OCI-LY7 (cell line): ENCODE measurements around the gene KRT16. TPM values are rescaled to one million over a fixed set of nuclear protein-coding genes. Genes with fewer than 3 reads are reported as not detected.

ENCODE experiments used
- BruUV-seq: library from RNA; stranded (reverse); fragments of 400-500 nt; replicated peaks from 2 replicates; lab custom pipeline; 2021; lab: Mats Ljungman, UMichigan
- CTCF ChIA-PET: fragments of 300-600 bp; sonication (Branson Sonifier 250); formaldehyde crosslinking; loops from one replicate; lab custom pipeline; 2022; ENCODE audit warnings: antibody characterized with exemption; ENCODE audit not compliant: unreplicated experiment; lab: Charles Lee
- POLR2A ChIA-PET: fragments of 300-600 bp; sonication (Branson Sonifier 250); formaldehyde crosslinking; loops from one replicate; lab custom pipeline; 2022; ENCODE audit warnings: antibody characterized with exemption; lab: Charles Lee
- DNase-seq: peaks from one replicate; pipeline ENCODE4 v3.0.0-alpha.2; 2015; ENCODE audit warnings: low spot score
- H2AFZ ChIP-seq: fragments of 200-600 bp; sonication (generic), shearing (Covaris generic); 2 replicates; pipeline ENCODE4 v1.6.1; 2014; ENCODE audit warnings: mild to moderate bottlenecking, antibody characterized with exemption, low read length, moderate library complexity
- H3K27ac ChIP-seq: fragments of 200-600 bp; sonication (generic); 2 replicates; pipeline ENCODE4 v1.5.1; 2014; ENCODE audit warnings: mixed run types, low read depth, mild to moderate bottlenecking, moderate library complexity, low read length, inconsistent platforms; ENCODE audit not compliant: poor library complexity, severe bottlenecking
- H3K36me3 ChIP-seq: fragments of 200-600 bp; sonication (generic); 2 replicates; pipeline ENCODE4 v1.6.1; 2014; ENCODE audit warnings: mild to moderate bottlenecking, antibody characterized with exemption, low read length, moderate library complexity, mixed read lengths; ENCODE audit not compliant: insufficient read depth
- H3K4me1 ChIP-seq: fragments of 200-600 bp; sonication (generic); 2 replicates; pipeline ENCODE4 v1.5.1; 2014; ENCODE audit warnings: mild to moderate bottlenecking, low read length; ENCODE audit not compliant: insufficient read depth, poor library complexity, severe bottlenecking
- H3K4me2 ChIP-seq: fragments of 200-600 bp; sonication (generic); 2 replicates; pipeline ENCODE4 v1.6.1; 2014; ENCODE audit warnings: mild to moderate bottlenecking, low read length
- H3K4me3 ChIP-seq: fragments of 200-600 bp; sonication (generic); 2 replicates; pipeline ENCODE4 v1.5.1; 2014; ENCODE audit warnings: mild to moderate bottlenecking, low read depth, low read length; ENCODE audit not compliant: poor library complexity, severe bottlenecking
- H3K79me2 ChIP-seq: fragments of 200-600 bp; sonication (generic); 2 replicates; pipeline ENCODE4 v1.6.1; 2016; ENCODE audit warnings: low read depth, mild to moderate bottlenecking, low read length, moderate library complexity, mixed read lengths; ENCODE audit not compliant: insufficient read depth
- H3K9me2 ChIP-seq: fragments of 200-600 bp; sonication (generic); 2 replicates; pipeline ENCODE4 v1.6.1; 2016; ENCODE audit warnings: mild to moderate bottlenecking, low read length, mixed read lengths; ENCODE audit not compliant: insufficient read depth
- H3K9me3 ChIP-seq: fragments of 200-600 bp; sonication (generic); 2 replicates; pipeline ENCODE4 v1.6.1; 2014; ENCODE audit warnings: mild to moderate bottlenecking, mixed run types, low read length, mixed read lengths
- H4K20me1 ChIP-seq: fragments of 200-600 bp; sonication (generic); 2 replicates; pipeline ENCODE4 v1.6.1; 2014; ENCODE audit warnings: mild to moderate bottlenecking, antibody characterized with exemption, low read length, moderate library complexity, mixed read lengths; ENCODE audit not compliant: insufficient read depth
- CTCF ChIP-seq: fragments of 200-600 bp; sonication (generic); conservative IDR thresholded peaks from 2 replicates; pipeline ENCODE4 v1.5.1; 2014; ENCODE audit warnings: mild to moderate bottlenecking, antibody characterized with exemption, low read length, moderate library complexity, mixed read lengths
- EZH2phosphoT487 ChIP-seq: fragments of 200-600 bp; sonication (generic); IDR thresholded peaks from 2 replicates; pipeline ENCODE4 v1.6.1; 2018; ENCODE audit warnings: low read depth, borderline replicate concordance, mild to moderate bottlenecking, mixed run types, antibody characterized with exemption, low read length, moderate library complexity, mixed read lengths
- intact Hi-C: fragments of 100-400 bp; cut with micrococcal nuclease; formaldehyde crosslinking; loops from one replicate; pipeline ENCODE4 v1.10.0; 2022; ENCODE audit not compliant: unreplicated experiment
- total RNA-seq, 2 experiments: library from RNA; depleted of rRNA in 1 of 2; stranded (reverse); fragments of >200 nt in 1 of 2; shearing (Covaris generic) in 1 of 2; gene quantifications; 2 replicates each; pipeline ENCODE4 v1.2.3, GENCODE V29; 2014 to 2022

KRT16 gene
- total RNA-seq, 2 experiments from 2014 or later: not detected

DNA sequence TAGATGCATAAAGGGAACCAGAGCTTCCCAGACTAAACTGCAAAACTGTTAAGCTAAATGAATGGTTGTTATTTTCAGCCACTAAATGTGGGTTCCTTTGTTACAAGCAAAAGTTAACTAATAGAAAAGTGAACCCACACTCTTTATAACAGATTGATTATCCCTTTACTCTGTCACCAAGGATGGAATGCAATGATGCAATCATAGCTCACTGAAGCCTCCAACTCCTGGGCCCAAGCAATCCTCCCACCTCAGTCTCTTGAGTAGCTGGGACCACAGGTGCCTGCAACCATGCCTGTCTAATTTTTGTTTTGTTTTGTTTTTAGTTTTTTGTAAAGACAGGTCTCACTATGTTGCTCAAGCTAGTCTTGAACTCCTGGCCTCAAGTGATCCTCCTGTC is 47.2 kb downstream of the KRT16 start:
- Histone ChIP-seq H3K9me3 (no peaks in the 10 kb centered on the region), H3K27ac (no peak overlapping the region), H3K4me2 (no peak overlapping the region), H3K79me2 (no peaks in the 10 kb centered on the region), H4K20me1 (no peaks in the 10 kb centered on the region), H3K36me3 (no peaks in the 10 kb centered on the region), H3K4me3 (no peak overlapping the region), H3K4me1 (no peaks in the 10 kb centered on the region), H3K9me2 (no peaks in the 10 kb centered on the region), H2AFZ (no peak overlapping the region)
- ChIA-PET POLR2A (interaction anchor here (0.7 kb wide), 1 partner anchor 881 kb away, joined by 4 read pairs; no protein-coding TSS in a partner anchor), CTCF (interaction anchor here (1.4 kb wide), 1 partner anchor 16 kb away, joined by 4 read pairs; no protein-coding TSS in a partner anchor)
- BruUV-seq: no TSS peak
- TF ChIP-seq CTCF (no peak), EZH2phosphoT487 (no peak)
- no peak for DNase-seq
- intact Hi-C loops: no loop called here

DNA sequence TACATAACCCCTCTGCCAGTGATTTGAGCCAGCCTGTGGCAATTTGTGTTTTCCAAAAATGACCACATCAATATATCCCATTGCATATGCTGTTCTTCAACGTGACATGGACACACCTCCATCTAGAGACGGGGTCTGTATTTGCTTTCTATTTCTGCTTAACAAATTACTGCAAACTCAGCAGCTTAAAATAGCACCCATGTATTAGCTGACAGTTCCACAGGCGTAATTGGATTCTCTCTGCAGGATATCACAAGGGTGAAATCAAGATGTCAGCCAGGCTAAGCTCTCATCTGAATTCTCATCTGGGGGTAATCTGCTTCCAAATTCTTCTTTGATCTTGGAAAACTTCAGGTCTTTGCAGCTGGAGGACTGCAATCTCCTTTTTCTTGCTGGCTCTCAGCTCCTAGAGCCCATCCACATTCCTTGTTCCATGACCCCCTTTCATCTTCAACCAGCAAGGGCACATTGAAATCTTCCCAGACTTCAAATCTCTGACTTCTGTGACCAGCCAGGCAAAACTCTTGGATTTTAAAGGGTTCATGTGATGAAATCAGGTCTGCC is 48.9 kb downstream of the KRT16 start:
- Histone ChIP-seq H3K4me1 (no peaks in the 10 kb centered on the region), H2AFZ (no peak overlapping the region), H3K36me3 (no peaks in the 10 kb centered on the region), H3K4me2 (no peak overlapping the region), H3K4me3 (no peak overlapping the region), H3K79me2 (no peaks in the 10 kb centered on the region), H3K9me3 (no peaks in the 10 kb centered on the region), H4K20me1 (no peaks in the 10 kb centered on the region), H3K9me2 (no peaks in the 10 kb centered on the region), H3K27ac (no peak overlapping the region)
- BruUV-seq: no TSS peak
- intact Hi-C loops: no loop called here
- ChIA-PET POLR2A (no interaction called here), CTCF (no interaction called here)
- no peak for DNase-seq
- TF ChIP-seq EZH2phosphoT487: no peak
- TF ChIP-seq CTCF: no peak

DNA sequence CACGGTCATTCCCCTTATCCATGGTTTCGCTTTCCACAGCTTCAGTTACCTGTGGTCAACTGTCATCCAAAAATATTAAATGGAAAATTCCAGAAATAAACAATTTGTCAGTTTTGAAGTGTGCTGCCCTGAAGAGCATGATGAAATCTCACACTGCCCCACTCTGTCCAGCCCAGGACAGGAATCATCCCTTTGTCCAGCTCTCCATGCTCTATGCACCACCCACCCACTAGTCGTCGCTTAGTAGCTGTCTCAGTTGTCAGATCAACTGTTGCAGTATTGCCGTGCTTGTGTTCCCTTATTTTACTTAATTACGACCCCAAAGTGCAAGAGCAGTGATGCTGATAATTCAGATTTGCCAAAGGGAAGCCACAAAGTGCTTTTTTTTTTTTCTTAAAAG is 51.0 kb downstream of the KRT16 start:
- Histone ChIP-seq H4K20me1 (no peaks in the 10 kb centered on the region), H3K9me2 (no peaks in the 10 kb centered on the region), H3K4me1 (no peaks in the 10 kb centered on the region), H3K36me3 (no peaks in the 10 kb centered on the region), H2AFZ (no peak overlapping the region), H3K79me2 (no peaks in the 10 kb centered on the region), H3K4me3 (no peak overlapping the region), H3K9me3 (no peaks in the 10 kb centered on the region), H3K4me2 (no peak overlapping the region), H3K27ac (no peak overlapping the region)
- BruUV-seq: no TSS peak
- ChIA-PET POLR2A (interaction anchor here (0.5 kb wide), 1 partner anchor 770 kb away, joined by 3 read pairs; no protein-coding TSS in a partner anchor), CTCF (no interaction called here)
- TF ChIP-seq CTCF (no peak), EZH2phosphoT487 (no peak)
- intact Hi-C loops: no loop called here
- DNase-seq: no peak
